SU-DHL-6 (cell line): ENCODE results near the gene PAPOLB.

ENCODE experiments used
- H2AFZ ChIP-seq: fragments of 200-600 bp; sonication (generic); 2 replicates; pipeline ENCODE4 v1.6.1; 2014; ENCODE audit warnings: low read depth, mild to moderate bottlenecking, moderate library complexity, mixed read lengths, antibody characterized with exemption, low read length; ENCODE audit not compliant: severe bottlenecking
- H3F3A ChIP-seq: fragments of 200-600 bp; shearing (Covaris generic); 2 replicates; pipeline ENCODE4 v1.6.0; 2016; ENCODE audit warnings: antibody characterized with exemption, mild to moderate bottlenecking; ENCODE audit not compliant: insufficient read depth
- H3K27ac ChIP-seq: fragments of 200-600 bp; sonication (generic); 2 replicates; pipeline ENCODE4 v1.5.1; 2016; ENCODE audit warnings: low read depth, mild to moderate bottlenecking, low read length, moderate library complexity, mixed read lengths
- H3K27me3 ChIP-seq: fragments of 200-600 bp; sonication (generic), shearing (Covaris generic); 2 replicates; pipeline ENCODE4 v1.6.0; 2014; ENCODE audit warnings: mild to moderate bottlenecking, low read length
- H3K36me3 ChIP-seq: fragments of 200-600 bp; sonication (generic); 2 replicates; pipeline ENCODE4 v1.6.1; 2014; ENCODE audit warnings: mild to moderate bottlenecking, low read length, mixed read lengths
- H3K4me2 ChIP-seq: fragments of 300-600, 200-600 bp; shearing (Covaris generic), sonication (generic); 2 replicates; pipeline ENCODE4 v1.6.0; 2014; ENCODE audit warnings: low read length, low read depth, mild to moderate bottlenecking; ENCODE audit not compliant: poor library complexity, severe bottlenecking
- H3K4me3 ChIP-seq: fragments of 200-600 bp; sonication (generic); 2 replicates; pipeline ENCODE4 v1.5.1; 2014; ENCODE audit warnings: antibody characterized with exemption, low read length, mild to moderate bottlenecking, mixed read lengths; ENCODE audit not compliant: insufficient read depth, poor library complexity, severe bottlenecking
- H3K79me2 ChIP-seq: fragments of 200-600 bp; sonication (generic); 2 replicates; pipeline ENCODE4 v1.6.1; 2014; ENCODE audit warnings: mild to moderate bottlenecking, low read length, moderate library complexity; ENCODE audit not compliant: insufficient read depth
- H3K9ac ChIP-seq: fragments of 200-600 bp; sonication (generic); 2 replicates; pipeline ENCODE4 v1.7.0; 2014; ENCODE audit warnings: mild to moderate bottlenecking, low read length
- H3K9me2 ChIP-seq: fragments of 200-600 bp; sonication (generic); replicated peaks from 2 replicates; pipeline ENCODE4 v1.6.1; 2014; ENCODE audit warnings: low read length; ENCODE audit not compliant: insufficient read depth
- H3K9me3 ChIP-seq: fragments of 200-600 bp; sonication (generic); 2 replicates; pipeline ENCODE4 v1.6.1; 2014; ENCODE audit warnings: low read length, mixed read lengths; ENCODE audit not compliant: insufficient read depth
- H4K20me1 ChIP-seq: fragments of 200-600 bp; sonication (generic); 2 replicates; pipeline ENCODE4 v1.6.1; 2014; ENCODE audit warnings: low read depth, mild to moderate bottlenecking, antibody characterized with exemption, low read length, moderate library complexity, mixed read lengths
- CTCF ChIP-seq: fragments of 200-600 bp; sonication (generic); IDR thresholded peaks from one replicate; pipeline ENCODE4 v1.5.1; 2017; ENCODE audit warnings: antibody characterized with exemption, mild to moderate bottlenecking, low read length, moderate library complexity; ENCODE audit not compliant: insufficient read depth, poor library complexity, severe bottlenecking
- EZH2phosphoT487 ChIP-seq: fragments of 200-600 bp; sonication (generic), shearing (Covaris generic); conservative IDR thresholded peaks from 2 replicates; pipeline ENCODE4 v1.6.1; 2018; ENCODE audit warnings: mild to moderate bottlenecking, antibody characterized with exemption, low read length, moderate library complexity, mixed read lengths

The PAPOLB gene

GRCh38 chr7:4808026-4808425 is 53.8 kb downstream of the PAPOLB start:
- Histone ChIP-seq H4K20me1 (no peaks in the 10 kb centered on the region), H2AFZ (no peak overlapping the region), H3K9ac (no peak overlapping the region), H3K4me3 (no peak overlapping the region), H3K27me3 (no peaks in the 10 kb centered on the region), H3K36me3 (no peaks in the 10 kb centered on the region), H3K27ac (no peak overlapping the region), H3K9me3 (no peaks in the 10 kb centered on the region), H3K79me2 (no peaks in the 10 kb centered on the region), H3K4me2 (no peak overlapping the region), H3F3A (no peaks in the 10 kb centered on the region), H3K9me2 (no peaks in the 10 kb centered on the region)
- TF ChIP-seq EZH2phosphoT487 (no peak), CTCF (no peak)
